SKM-1 treated with dmso at 0.1 percent for 144 hours (cell line): ENCODE measurements around the gene CMTM2.
"Not testable (repeated sequence)": the region's sequence is repeated elsewhere in the genome, so short reads cannot be mapped to it uniquely, and the experiment has no call there.

Experiments used
- DNase-seq: peaks from one replicate; lab custom pipeline; 2025; ENCODE audit not compliant: unreplicated experiment; lab: John Stamatoyannopoulos, UW

The CMTM2 gene

GRCh38 chr16:66552286-66553177 is 26.7 kb upstream of the CMTM2 start, which contains the start of gene CKLF:
Gene CKLF (plus strand): TSS chr16:66552576. CDS start chr16:66552716, 140 bp downstream.
- peak; percentile 85 for DNase-seq

- no peak for DNase-seq
These were observed 26.0 kb upstream of the CMTM2 start for GRCh38 chr16:66553223-66553622.

GRCh38 chr16:66554021-66554420 is 25.2 kb upstream of the CMTM2 start:
- no peak for DNase-seq

GRCh38 chr16:66554495-66554894 is 24.8 kb upstream of the CMTM2 start:
- DNase-seq, result no peak

GRCh38 chr16:66560107-66560506 is 19.2 kb upstream of the CMTM2 start:
- DNase-seq, result no peak

GRCh38 chr16:66561381-66562080 is 17.7 kb upstream of the CMTM2 start:
- DNase-seq, result no peak

- DNase-seq, result no peak
These were observed 16.9 kb upstream of the CMTM2 start for GRCh38 chr16:66562409-66562808.

- DNase-seq, result no peak
These were observed 16.3 kb upstream of the CMTM2 start for GRCh38 chr16:66562986-66563385.

- no peak for DNase-seq
These were observed 15.5 kb upstream of the CMTM2 start for GRCh38 chr16:66563574-66564334.

GRCh38 chr16:66566051-66566901 is 13.0 kb upstream of the CMTM2 start, which contains the start of gene CMTM1:
Gene CMTM1 (plus strand): TSS chr16:66566439. CDS start chr16:66566514, 75 bp downstream.
- DNase-seq, result no peak

GRCh38 chr16:66567270-66567669 is 12.0 kb upstream of the CMTM2 start:
- not testable (repeated sequence) for DNase-seq

- no peak for DNase-seq
These were observed 10.9 kb upstream of the CMTM2 start for GRCh38 chr16:66568355-66568754.

GRCh38 chr16:66569131-66569530 is 10.1 kb upstream of the CMTM2 start:
- no peak for DNase-seq

- DNase-seq, result no peak
These were observed 9.3 kb upstream of the CMTM2 start for GRCh38 chr16:66569827-66570405.

GRCh38 chr16:66572356-66572755 is 6.9 kb upstream of the CMTM2 start:
- DNase-seq, result no peak

GRCh38 chr16:66574081-66574480 is 5.2 kb upstream of the CMTM2 start:
- DNase-seq, result no peak

GRCh38 chr16:66574531-66574930 is 4.7 kb upstream of the CMTM2 start:
- DNase-seq, result no peak

- DNase-seq, result no peak
These were observed 4.2 kb upstream of the CMTM2 start for GRCh38 chr16:66575060-66575459.

GRCh38 chr16:66576296-66576695 is 3.0 kb upstream of the CMTM2 start:
- no peak for DNase-seq

GRCh38 chr16:66580605-66581209 is 1.4 kb downstream of the CMTM2 start:
- DNase-seq, result no peak
